GM21390 (cell line): ENCODE results near the gene NTM.

Experiments used
- ATAC-seq: cut with Tn5 transposase; IDR thresholded peaks from one replicate; pipeline ENCODE4 v1.9.1; 2021; ENCODE audit not compliant: unreplicated experiment

The NTM gene

DNA sequence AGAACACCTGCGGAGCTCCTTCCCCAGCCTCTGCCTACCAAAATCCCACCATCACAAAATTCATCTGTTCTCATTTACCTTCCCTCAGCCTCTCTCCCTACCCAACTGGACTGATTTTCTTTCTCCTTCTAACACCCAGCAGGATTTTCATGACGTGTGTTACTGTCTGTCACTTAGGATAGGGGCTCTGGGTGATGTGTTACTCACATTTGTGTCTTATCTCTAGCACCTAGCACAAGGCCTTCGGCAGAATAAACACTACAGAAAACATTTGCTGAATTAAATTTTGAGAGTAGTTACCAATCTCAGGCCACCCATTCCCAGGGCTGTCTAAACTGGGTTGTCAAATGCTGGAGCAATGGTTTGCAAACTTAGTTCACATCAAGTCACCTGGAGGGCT lies 88.0 kb downstream of the NTM start:
- ATAC-seq = no peak

DNA sequence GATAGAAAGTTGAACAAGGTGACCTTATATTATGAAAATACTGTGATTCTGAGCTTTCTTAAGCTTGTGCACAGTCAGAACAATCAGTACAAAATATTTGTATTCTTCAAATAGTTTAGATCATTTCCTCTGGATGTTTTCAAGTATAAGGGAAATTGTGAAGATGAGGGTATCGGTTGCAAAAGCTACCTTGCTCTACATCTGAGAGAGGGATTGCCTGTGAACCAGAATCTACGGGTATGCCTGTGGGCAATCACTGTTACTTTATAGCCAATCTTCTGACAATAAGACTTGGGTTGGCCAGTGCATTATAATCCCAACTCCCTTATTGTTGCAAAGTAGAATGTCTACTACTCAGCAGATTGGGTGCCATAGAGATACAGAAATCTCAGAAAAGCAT lies 90.5 kb downstream of the NTM start:
- no peak for ATAC-seq

DNA sequence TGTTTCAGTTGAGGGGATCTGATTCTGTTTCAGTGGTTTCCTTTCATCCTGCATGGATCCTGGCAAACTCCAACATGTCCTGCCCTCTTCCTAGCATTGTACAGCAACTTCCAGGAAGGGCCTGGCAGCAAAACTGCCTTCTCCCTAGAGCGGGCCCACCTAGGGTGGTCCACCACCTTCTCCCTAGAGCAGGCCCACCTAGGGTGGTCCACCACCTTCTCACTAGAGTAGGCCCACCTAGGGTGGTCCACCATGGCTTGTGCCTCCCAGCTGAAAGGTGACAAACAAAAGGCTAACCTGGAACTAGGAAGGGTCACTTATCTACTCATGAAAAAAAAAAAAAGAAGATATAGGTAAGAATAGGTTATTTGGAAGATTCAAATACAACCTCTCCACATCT lies 92.2 kb downstream of the NTM start:
- no peak for ATAC-seq

DNA sequence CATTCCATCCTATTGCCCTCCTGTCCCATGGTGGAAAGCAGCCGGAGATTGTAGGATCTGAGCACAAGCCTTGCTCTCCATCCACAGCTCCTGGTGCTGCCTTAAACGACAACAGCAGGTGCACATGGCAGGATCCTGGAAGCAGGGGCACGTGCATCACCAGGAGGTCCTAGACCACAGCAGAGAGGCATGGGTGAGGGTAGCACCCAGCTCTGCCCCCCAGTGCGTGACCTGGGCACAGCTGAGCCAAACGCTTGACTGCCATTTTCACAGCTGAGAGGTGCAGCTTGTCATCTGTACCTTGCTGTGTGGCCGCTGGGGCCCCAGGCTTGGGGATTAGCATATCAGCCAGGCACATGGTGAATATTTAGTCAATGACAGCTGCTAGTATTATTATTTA lies 92.7 kb downstream of the NTM start:
- no peak for ATAC-seq

DNA sequence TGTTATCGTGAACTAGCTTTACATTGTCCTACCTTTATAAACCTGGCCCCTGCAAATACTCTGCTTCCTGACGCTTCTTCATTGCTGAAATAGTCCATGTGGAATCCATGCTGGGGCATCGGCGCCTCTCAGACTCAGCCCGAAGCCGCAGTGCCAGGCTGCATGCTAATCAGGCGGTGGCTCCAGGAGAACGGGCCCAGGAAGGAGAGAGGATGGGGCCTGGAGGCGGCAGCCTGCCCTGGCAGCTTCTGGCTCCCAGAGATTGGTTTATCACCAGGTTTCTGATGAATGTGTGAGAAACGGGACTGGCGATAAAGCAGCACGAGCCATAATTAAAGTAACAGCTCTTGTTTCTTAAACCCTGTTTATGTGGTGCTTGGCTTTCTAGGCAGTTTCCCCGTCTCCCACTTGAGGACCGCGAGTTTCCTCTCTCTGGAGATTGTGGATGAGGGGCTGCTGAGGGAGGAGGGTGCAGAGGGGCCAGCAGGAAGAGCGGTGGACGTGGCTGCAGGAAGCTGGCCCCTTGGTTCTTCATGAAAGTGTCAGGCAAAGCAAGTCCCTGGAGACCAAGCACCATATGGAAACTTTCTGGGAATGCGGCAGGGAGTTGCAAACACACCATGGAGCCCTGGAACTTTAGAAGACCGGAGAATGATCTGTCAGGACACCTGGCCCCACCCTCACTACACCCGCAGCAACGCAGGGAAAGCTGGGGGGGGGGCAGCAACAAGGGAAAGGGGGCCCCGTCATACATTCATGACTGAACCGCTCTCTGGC lies 93.4 kb downstream of the NTM start:
- ATAC-seq = no peak

DNA sequence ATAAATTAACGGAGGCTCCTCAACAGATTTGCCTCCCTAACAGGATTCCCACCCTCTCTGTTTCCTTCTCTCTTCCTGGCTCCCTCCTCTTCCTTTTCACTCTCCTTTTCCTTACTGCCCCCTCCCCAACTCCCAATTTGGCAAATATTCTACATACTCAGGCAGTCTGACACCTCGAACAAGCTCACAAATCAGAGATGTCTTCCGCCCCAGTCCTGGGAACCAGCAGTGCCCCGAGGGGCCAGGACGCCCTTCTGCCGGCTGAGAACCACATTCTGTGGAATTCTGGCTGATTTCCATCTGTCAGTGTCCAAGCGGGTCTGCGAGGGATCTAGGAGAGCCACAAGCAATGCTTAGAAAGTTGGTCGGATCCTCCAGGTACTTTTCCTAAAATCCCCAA lies 94.0 kb downstream of the NTM start:
- ATAC-seq = no peak

DNA sequence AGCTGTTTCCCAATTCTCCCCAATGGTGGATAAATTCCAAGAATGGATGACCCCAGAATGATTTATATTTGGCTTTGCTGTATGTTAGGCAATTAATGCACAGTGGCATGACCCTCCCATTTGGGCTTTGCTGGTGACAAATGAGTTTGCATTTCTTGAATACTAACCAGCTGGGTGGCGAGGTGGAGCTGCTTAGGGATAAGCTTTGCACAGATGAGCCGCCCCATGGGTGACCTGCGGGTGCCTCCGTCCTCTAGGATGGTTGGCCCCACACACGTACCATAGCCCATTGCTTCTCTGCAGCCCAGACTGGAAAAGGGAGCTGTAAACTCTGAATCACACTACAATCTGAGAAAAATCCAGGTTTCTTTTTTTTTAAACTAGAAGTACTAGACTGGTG lies 94.6 kb downstream of the NTM start:
- ATAC-seq = no peak

DNA sequence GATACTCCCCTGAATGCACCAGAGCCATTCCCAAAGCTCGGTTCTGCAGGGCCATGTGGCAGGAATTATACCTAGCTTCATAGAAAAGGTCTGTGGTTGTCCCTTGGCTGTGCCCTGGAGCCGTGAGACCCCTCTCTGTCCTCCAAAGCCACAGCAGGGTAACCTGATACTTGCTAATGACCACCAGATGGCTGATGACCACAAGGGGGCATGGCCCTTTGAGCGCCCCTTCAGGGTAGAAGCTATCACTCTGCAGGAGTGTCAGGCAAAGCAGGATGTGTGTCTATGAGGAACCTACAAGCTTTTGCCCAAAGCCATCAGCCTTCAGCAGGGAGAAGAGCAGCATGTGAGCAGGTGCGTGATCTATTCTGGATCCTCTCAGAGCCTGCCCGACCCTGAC lies 95.3 kb downstream of the NTM start:
- no peak for ATAC-seq

DNA sequence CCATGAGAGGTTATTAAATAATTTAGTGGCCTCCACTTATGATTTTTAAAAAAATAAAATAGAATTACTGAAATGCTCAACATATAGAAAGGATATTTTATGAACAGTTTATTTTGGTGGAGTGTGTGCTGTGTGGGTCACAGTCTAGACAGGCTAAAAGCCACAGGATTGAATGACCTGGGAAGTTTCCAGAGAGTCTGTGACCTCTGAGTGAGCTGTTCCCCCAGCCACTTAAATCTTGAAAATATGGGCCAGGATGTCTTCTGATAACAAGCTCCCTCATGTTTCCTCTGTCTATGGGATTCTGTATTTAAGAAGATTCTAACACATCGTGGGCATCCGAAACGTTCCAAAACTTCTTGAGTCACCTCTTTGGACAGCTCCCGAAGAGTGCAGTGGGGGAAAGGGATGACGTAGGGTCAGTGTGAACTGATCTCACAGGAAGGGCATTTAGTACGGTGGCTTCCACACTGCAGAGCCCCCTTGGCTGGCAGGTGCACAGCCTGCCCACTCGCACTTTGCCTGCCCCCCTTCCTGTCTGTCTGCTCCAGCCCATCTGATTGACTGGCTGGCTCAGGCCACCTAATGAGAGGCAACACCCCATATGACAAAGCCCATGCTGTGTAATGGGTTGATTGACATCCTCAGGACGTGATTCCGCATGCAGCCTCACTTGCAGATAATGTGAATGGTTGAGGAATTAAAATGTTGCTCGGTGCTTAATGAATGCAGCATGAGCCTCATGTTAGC lies 97.4 kb downstream of the NTM start:
- no peak for ATAC-seq

DNA sequence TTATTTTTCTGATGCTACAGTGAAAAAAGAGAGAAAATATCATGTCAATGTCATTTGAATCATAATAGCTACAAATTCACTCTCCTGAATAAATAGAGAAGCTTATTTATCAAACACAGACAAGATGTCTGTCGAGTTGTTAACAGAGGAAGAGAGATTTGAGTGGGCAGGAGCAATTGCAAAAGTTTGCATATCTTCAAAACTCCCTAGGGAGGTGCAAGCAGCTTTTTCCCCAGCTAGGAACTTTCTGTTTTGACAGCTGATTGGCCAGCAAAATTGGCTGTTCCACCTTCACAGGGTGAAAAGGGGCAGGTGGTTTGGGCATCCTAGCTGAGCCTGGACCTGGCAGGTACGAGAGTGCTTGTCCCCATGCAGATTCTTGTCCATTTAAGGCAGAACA lies 98.2 kb downstream of the NTM start:
- no peak for ATAC-seq

DNA sequence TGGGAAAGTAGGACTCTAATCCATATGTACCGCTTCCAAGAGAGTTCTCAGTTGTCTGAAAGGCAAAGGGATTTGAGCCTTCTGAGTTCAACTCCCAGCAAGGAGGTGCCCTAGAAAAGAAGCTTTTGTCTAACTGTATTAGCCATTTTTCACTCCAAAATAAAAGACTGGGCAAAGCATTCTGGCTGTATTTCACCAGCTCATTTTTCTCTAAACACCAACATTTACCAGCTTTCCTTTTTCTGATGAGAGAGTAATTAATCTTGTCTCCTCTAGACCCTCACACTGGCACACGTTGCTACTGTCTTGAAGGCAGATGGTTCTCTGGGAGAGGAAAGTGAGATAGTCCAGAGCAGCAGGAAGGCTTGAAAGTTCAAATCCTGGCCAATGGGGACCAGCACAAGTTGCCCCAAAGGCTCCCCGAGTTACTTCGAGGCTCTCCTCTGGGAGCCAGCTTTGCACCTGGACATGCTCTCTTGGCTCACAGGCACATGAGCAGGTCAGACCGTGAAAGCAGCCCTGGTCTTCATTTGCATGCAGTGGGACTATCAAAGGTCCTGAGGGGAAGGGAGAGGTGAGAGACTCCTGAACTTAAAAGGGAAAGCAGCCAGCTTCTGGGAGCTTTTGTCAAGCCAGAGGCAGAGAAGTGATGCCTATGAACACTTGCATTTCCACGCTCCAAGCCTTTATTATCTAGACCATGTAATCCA lies 100.0 kb downstream of the NTM start:
- no peak for ATAC-seq

DNA sequence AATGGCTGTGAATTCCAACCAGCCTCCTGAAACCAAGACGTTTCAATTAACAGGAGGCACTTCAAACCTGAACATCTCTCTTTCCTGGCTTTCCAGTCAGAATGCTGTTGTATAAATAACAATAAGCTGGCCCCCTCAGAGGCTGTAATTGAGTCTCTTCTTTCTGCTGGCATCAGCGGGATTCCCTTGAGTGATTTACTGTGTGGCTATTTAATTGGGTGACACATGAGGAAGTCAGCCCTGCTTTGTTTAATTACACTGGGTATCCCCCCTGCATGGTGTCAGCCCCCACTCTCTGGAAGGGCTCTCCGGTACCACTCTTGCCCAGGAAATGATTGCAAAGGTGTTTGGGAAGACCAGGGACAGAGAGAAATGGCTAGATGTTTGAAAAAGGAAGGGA lies 101.6 kb downstream of the NTM start:
- no peak for ATAC-seq

DNA sequence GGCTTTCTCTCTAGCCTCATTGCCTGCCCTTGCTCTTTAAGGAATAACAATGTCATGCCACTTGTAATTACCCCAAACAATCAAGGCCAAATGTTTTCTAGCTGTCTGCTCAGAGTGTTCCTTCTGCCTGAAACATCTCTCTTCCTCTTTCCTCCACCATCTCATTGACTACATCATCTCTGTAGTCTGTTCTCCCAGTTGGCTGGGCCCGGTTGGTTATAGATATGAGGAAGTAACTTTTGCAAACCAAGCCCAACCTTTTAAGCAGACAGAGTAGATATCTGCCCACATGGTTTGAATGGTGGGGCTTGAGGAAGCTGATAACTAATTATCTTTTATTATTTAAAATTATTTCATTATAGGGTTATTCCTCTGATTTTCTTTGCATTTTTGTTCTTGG lies 104.5 kb downstream of the NTM start:
- no peak for ATAC-seq

DNA sequence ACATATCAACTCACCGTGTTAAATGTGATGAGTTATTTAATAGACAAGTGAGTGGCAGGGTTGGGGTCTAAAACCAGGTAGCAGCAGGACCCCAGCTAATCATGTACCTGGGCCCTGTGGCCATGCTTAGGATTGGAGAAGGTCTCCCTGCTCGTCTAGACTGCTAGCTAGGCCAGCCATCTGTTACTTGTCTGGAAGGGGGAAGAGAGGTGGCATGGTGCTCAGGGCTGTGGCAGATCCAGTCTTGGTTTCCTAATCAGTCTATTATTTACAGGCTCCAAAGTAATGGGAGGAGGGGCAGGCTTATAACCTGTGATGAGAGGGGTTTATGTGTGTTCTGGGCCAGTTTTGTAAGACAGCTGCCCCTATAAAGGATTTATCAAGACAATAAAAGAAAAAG lies 105.9 kb downstream of the NTM start:
- no peak for ATAC-seq

DNA sequence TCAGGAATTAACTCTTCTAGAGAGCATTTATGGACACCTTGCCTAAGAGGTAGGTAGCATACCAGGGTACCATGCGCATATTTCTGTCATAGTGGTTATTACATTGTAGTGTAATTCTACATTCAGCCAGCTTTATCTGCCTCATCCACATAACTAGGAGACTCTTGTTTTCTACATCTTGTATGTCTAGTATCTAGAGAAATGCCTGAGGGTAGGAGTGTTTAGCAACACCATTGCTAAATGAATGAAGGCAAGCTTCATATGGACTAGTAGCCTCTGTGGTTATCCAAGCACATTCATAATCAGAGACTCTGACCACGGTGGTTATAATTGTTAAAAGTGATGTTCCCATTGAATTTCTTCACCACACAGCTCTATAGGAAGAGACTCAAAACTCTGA lies 107.9 kb downstream of the NTM start:
- no peak for ATAC-seq

DNA sequence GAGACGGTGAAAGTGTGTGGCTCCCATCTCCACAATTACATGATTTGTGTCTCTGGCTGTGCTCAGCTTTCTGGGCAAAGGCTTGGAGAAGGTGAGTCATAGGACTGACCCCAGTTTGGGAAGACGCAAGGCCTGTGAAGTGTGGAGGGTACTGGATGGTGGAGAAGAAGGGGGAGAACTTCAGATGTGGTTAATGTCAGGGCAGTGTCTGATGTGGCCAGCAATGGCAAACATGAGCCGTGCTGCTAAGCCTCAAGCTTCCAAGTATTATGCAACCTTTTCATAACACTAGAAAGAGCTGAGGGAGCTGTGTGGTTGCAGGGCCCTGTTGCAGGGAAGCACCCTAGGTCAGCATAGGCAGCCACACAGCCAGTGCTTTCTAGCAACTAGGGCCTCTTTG lies 110.9 kb downstream of the NTM start:
- ATAC-seq = no peak

DNA sequence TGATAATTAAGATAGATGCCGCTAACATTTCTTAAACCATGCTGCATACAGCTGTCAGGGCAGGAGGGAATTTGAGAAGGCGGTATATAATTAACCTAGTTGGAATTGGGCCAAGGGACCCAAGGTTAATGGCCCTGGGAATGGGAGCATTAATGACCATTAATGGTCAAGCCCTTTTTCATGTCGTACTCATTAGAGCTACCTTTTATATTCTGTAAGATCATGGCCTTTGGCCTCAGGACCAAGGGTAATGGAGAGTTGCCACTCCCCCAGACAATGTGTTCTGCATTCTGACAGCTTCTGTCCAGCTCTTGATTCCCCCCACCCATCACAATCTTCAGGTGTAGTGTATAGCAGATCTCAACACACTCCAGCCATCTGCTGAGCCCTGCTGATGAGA lies 111.6 kb downstream of the NTM start:
- ATAC-seq = no peak

DNA sequence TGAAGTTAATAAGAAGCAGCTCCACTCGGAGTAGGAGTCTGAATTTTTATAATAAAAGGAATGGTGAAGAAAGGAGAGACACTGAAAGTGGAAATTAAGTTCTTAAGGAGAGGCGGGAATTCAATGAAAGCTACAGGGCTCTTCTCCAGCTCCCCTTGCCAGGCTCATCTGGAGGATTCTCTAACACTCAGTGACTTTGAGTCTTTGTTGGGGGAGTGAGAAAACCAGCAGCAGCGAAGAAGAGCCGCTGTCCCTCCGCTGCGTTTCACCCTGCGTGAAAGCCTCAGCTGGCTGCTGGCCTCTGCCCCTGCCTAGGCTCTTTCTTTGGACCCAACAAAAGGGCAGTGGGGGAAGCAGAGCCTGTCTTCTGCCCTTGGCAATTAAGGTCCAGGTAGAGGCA lies 113.0 kb downstream of the NTM start:
- no peak for ATAC-seq

DNA sequence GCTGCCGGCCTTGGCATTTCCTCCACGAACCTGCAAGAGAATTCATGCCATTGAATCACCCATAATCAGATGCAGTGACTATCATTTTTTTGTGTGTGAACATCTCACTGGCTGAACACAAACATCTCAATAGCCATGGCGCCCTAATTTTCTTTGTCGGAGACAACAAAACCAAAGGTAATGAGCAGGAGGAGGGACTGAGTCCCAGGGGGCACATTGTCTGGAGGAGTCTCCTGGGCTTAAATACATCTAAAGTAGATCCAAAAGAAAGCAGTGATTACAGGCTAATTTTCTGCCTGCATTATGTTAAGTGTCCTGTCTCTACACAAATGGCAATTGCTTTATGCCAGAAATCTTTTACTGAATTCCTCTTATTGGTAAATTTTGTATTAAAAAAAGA lies 113.5 kb downstream of the NTM start:
- no peak for ATAC-seq

DNA sequence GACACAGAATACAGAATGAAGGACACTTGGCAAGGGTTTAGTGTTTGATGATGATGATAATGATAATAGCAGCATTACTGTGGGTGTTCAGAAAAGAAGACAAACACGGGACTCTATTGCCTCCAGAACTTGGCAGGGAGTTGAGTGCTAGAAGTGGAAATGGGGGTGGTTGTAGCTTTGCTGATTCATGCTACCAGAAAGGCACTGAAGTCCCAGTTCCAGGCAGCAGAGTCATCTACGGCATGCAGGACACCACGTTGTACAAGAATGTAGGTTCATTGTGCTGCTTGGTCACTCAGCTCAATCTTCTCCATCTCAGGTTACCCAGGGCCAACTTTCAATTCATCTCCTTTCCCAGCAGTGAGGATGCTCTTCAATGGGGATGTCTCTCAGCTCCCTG lies 115.7 kb downstream of the NTM start:
- ATAC-seq = no peak

DNA sequence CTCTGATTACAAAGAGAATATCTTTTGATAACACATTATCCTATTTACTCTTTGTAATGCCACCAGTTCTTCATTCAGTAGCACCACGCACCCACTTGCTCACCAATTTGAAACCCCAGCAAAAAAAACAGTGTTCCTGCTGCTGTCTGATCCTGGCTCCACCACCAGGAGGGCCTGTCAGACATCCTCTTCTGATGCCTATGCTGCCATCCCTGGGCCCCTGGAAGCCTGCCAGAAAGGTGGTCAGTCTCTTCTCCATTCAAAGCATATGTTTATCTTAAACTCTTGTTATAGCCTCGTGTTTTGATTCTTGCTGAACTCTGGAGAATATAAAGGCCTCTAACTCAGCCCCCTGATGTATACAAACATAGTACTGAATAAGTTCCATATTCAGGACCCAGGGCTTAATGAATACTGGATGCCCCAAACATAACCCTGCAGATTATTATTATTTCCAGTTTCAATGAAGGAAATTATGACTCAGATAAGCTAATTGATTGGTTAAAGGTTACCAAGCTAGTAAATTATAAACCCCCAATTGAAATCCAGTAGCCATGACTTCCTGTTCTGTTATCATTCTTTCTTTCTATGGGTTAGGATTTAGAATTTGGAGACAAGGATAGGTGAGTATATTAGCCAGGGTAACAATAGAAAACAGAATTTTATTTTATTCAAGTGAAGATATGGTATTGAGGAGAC lies 116.7 kb downstream of the NTM start:
- ATAC-seq = no peak

DNA sequence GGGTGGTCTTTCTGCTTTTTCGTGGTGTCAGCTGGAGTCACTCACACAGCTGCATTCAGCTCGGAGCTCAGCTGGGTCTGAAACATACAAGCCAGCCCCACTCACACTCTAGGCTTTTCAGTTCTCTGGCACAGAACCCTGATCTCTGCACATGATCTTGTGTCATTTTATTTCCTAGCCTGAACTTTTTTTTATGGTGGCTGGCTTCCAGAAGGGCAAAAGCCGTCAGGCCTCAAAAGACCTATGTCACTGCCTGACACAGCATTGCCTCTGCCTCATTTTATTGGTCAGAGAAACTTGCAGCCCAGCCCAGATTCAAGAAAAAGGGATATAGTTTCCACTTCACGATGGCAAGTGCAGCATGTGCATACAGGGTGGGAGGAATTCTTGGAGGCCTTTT lies 117.8 kb downstream of the NTM start:
- no peak for ATAC-seq
